HG02588 (cell line): ENCODE results near the gene LRRC43.
A peak's percentile ranks its signal among the peaks of the same experiment; 100 is the strongest.

Source experiments
- ATAC-seq: cut with Tn5 transposase; IDR thresholded peaks from one replicate; pipeline ENCODE4 v1.9.1; 2021; ENCODE audit warnings: mild to moderate bottlenecking, moderate library complexity; ENCODE audit not compliant: unreplicated experiment

LRRC43 gene

DNA sequence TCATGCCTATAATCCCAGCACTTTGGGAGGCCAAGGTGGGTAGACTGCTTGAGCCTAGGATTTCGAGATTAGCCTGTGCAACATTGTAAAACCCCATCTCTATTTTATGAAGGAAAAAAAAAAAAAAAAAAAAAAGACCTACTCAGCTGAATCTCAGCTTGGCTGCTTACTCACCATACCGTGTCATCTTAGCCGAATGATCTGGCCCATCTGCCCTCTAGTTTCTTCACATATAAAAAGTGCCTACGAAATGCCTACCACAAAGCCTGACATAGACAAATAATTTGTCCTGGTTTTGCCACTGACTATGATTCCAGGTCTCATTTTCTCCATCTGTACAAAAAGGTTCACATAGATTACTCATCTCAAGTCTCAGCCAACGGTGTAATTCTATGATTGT is 32.8 kb downstream of the LRRC43 start:
- no peak for ATAC-seq

DNA sequence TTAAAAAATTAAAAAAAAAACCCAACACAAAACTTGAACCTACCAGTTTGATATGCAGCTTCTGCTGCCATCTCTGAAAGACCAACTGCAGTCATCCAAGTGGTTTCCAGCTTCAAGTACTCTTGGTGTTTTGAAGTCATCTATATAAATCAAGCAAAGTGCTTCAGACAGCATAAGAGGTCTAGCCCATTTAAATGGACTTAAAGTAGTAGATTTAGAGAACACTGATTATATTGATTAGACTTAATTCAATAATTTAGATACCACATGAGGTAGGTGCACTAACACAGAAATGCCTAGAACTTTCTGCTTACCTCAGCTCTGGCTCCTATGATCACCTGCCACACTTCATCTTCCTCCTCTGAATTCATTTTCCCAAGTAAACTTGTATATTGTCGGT is 33.5 kb downstream of the LRRC43 start:
- no peak for ATAC-seq

DNA sequence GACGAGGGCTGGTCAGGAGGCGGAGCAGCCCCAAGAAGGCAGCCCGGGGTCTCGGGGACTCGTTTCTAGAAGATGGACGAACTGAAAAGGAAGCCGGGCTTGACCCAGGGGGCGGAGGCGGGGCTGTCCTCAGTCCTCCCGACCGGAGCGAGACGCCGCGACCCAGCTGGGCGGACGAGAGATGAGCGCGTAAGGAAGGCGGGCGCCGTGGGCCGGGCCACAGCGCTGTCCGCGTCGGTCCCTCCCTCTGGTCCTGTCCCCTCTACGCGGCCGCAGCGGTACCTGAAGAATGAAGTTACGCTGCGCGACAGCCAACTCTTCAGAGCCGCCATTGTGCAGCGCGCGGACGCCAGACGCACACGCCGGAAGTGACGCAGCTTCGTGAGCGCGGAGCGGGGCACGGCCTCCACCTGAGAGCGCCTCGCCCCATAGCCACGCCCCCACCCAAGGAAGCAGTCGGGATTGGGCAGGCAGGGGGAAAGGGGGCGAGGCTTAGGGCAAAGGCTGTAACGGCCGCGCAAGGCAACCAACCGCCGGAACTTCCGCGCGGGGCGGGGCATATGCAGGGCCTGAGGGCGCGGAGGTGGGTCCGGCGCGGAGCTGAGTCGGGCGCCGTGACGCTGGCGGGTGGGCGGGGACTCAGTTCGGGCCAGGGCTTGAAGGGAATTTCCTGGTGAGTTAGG is 42.9 kb downstream of the LRRC43 start, which contains the start of gene DIABLO:
DIABLO (minus strand) TSS at position 370 of the 683 bp plus-strand sequence; CDS start at position 332, 38 bp downstream.
- peak; percentile 86 for ATAC-seq

DNA sequence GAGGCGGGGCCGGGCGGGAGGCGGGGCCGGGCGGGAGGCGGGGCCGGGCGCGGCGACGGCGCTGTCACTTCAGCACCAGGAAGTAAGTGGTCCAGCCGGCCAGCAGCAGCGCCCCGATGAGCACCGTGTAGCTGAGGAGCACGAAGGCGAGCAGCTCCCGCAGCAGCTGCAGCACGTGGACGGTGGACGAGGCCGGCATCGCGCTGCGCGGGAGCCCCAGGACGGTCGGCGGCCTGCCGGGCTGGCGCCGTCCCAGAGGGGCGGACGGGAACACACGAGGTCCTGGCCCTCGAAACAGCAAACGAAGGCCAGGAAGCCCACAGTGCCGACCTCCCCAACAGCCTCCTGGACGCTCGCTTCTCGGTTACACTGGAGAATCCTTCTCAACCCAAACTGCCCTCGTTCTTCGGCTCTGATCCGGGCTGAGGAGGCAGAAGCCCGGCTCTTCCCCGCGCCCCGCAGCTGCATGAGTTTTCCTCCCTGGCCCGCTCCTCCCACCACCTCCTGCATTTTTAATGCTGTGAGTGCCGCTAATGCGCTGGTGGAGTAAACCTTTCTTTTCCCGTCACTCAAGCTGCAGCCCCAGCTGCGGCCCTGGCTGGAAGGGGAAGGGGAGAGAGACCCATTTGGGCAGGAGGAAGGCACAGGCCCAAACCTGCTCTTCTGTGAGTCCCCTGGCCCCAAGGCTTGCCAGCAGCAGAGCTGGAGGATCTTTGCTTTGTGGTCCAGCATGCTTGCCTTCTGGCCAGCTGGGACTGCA is 43.6 kb downstream of the LRRC43 start:
- no peak for ATAC-seq

DNA sequence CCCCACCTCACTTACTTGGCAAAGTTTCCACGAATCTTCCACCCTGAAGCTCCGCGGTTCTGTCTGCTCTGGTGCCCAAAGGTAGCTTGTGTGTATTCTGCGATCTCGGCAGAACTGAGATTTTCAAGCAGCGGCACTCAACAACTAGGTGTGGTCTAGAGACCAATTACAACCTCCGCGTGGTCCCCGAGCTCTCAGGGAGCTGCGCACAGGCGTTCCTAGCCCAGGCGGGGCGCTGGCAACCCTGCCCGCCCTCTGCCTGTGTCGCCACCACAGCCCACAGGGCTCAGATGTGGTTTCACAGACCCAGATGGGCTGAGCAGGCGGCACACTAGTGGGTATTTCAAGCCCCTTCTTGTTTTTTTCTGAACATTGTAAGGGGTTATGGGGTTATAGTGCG is 44.4 kb downstream of the LRRC43 start:
- no peak for ATAC-seq

DNA sequence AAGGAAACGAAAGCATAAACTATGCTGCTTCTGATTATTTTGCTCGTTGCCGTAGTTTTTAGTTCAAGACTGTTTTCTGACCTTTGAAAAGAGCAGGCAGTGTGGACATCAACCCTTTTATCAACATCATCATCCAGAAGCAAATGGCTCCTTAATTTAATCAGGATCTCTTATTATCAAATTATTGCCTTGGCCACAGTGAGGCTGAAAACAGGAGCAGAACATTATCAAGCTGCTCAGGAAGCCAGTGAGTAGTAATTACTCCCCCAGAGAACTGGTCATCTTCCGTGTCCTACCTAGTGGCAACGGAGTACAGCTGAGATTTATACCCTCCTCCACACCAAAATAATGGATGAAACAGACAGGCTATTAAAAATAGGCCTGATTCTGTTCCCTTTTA is 45.2 kb downstream of the LRRC43 start:
- ATAC-seq: no peak

DNA sequence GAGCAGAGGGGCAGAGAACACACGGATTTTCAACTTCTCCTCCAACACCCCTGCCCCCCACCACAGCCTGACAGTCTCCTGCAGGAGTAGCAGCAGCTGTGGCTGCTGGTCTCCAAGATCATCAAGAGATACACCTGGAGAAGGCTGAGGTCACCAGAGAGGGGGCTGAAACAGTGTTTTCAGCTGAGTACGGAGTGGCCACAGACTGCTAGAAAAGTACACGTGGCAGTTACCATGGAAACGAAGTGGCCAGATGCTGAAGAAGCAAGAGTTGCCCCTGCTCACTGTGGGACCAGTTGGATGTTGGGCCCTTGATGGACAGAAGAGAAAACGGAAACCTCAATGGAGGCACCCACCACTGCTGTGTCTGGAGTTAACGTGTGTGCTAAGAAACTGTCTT is 47.9 kb downstream of the LRRC43 start:
- no peak for ATAC-seq

DNA sequence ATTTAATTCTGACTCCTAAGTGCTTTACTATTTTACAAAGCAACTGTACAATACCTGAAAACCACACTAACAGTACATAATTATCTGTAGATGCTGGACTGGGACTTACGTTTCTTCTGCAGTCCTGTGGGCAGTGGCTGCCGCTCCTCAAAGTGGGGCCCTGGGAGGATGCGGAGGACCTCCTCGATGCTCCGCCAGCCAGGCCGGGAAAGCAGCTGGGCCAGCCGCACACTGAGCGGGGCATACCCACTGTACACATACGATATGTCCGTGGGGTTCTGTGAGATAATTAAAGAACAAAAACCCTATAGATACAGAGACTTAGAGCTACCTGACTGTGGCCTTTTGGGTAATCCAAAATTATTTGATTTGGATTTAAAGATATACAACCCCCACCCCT is 49.8 kb downstream of the LRRC43 start:
- ATAC-seq: no peak

DNA sequence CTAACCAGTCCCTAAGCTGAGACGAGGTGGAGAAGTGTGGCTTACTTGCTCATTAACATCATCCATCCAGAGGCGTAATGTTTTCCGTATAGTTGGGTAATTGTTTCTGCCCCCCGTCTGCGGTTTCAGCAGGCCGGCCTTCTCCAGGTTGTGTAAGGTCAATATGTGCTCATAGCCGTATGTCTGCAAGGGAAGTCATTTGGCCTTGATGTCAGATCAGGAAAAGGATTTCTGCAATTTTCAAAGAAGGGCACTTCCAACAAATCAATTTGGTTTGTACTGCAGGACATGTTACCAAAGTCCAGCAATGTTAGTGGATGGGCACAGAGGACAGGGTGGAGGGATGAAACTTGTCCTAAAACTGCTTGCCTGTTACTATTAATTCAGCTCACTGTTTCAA is 52.8 kb downstream of the LRRC43 start:
- ATAC-seq: no peak

DNA sequence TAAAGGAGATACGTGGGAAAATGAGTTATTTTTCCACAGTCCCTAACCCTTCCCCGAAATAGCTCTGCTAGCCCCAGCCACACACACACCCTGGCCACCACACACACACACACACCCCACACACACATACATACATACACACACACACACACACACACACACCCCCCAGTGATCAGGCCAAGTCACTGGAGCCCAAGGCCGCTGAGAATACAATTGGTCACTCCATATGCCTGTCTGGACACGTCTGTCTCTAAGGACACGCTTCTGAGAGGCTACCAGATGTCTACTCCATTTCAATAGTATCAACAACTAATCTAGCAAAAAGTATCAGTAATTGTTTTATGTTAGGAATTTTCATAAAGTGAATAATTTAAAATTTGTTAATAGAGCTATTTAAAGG is 55.9 kb downstream of the LRRC43 start:
- no peak for ATAC-seq

DNA sequence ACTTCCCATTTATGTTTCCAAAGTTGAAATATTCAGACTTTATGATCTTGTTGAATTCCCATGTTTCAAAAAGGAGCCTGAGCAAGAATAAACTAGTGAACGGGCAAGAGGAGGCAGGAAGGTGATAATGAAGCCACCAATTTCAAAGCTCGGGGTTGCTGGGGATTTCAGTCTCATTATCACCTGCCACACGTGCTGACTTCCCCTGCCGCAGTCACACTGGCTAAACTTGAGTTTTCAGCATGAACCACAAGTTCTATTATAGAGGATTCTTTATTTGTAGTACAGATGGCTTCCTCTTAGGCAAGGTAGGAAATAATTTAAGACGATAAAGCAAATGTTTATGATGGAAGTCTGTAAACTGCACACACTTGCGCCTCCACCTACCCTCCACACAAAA is 61.0 kb downstream of the LRRC43 start:
- ATAC-seq: no peak

DNA sequence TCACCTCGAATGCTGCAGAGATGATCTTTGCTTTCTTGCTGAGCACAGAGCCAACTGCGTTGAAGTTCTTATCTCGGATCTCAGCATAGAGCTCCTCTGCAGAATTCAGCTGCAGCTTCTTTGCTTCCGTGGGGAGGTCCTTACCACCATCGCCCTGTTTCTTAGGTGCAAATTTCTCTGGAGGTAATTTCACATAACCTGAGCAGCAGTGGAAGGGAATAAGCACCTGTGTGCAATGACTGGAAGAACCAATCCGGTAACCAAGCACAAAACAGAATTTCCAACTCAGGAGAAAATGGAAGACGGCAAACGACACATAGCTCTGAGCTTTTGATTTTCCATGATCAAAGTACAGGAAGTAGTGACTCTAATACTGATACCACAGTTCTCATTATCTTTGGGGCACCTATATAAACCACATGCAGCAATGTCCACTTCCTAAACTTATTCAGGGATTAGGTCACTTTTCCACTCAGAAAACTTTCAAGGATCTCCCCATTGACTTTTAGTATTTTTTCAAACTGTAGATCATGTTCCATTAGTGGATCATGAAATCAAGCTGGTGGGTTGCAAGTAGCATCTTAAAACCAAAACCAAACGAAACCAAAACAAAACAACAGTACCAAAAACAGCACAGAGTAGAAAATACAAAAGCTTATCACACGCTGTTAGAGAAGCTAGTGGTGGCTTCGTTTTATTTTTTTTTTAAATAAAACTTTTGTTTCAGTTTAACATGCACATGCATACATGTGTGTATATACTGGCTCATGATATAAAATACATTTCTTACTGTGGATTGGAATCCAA is 61.8 kb downstream of the LRRC43 start:
- ATAC-seq: no peak

DNA sequence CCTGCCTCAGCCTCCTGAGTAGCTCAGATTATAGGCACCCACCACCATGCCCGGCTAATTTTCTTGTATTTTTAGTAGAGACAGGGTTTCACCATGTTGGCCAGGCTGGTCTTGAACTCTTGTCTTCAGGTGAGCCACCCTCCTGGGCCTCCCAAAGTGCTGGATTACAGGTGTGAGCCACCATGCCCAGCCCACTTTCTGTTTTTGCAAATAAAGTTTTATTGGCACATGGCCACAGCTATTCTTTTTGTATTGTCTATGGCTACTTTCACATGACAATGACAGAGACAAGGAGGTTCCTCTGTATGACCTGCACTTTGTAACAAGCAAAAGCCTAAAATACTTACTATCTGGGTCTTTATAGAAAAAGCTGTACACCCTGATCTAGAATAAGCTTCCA is 62.6 kb downstream of the LRRC43 start:
- ATAC-seq: no peak

DNA sequence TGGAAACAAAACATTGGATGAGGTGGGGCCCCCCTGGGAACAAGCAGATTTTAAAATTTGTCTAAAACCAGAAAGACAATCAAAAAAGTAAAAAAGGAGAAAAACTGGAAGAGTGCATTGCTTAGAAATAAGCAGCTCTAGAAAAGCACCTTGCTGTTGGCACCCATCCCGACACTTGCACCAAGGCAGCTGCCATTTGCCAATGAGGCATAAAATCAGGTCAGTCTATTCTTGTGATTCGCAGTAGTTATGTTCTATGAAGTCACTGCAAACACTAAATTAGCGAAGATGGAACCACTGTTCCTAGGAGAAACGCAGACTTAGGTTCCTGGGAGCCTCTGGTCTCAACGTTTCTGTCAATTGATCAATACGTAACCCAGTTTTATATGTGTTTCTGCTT is 67.1 kb downstream of the LRRC43 start:
- ATAC-seq: no peak

DNA sequence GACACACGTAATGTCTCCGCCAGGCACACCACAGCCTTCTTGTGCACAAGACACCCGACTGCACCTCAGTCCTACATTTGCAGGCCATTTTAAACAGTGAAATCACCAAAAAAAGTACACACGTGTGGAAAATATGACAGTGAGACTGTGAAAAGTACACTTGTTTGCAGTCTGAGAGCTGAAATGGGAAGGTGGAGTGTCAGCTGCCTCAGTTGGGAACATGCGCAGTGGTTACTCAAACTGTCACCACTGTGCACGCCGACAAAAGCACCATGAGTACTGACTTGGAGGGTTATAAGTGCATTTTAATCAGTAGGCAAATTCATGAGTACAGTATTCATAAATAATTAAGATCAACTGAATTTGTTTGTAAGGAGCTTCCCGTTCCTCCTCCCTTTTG is 67.6 kb downstream of the LRRC43 start:
- ATAC-seq: no peak
